A549 (cell line): ENCODE data around the gene TNFSF8. TPM values are rescaled to one million over a fixed set of nuclear protein-coding genes. Genes with fewer than 3 reads are reported as not detected.

Source experiments
- ATAC-seq, 2 experiments: fragments of 200-7000 bp in 1 of 2; fragments of >200 bp in 1 of 2; cut with Nextera tagmentation in 1 of 2; cut with Tn5 transposase in 1 of 2; 3 replicates each; pipeline versions ENCODE4 v1.8.0 to v1.9.1; 2018 to 2020; ENCODE audit warnings: mild to moderate bottlenecking in 1 of 2, moderate library complexity in 1 of 2
- CTCF ChIA-PET: fragments of 300-600 bp; sonication (Branson Sonifier 250); formaldehyde crosslinking; extraction: SDS; loops from one replicate; lab custom pipeline; 2021; ENCODE audit warnings: antibody characterized with exemption, inconsistent platforms; lab: Yijun Ruan, JAX
- POLR2A ChIA-PET: fragments of 350-600 bp; formaldehyde crosslinking; extraction: SDS; loops from one replicate; lab custom pipeline; 2021; ENCODE audit warnings: antibody characterized with exemption, inconsistent platforms; lab: Yijun Ruan, JAX
- DNase-seq, 2 experiments: peaks; one replicate each; pipeline versions ENCODE4 v3.0.0 to v3.0.0-alpha.2; 2011 to 2016; ENCODE audit warnings: low read depth in 1 of 2, low spot score in 1 of 2
- FAIRE-seq: peaks from 2 replicates; lab custom pipeline; 2011; peaks lifted over from hg19 to GRCh38; lab: Jason Lieb, UNC
- H3K27ac ChIP-seq, 2 experiments: fragments of >200 bp; sonication (Bioruptor Twin); formaldehyde crosslinking; 3 replicates each; pipeline ENCODE4 v1.5.1; 2016 to 2017
- H3K4me1 ChIP-seq: fragments of >200 bp; sonication (Bioruptor Twin); formaldehyde crosslinking; 3 replicates; pipeline ENCODE4 v1.6.1; 2016
- H3K4me2 ChIP-seq: fragments of >200 bp; sonication (Bioruptor Twin); formaldehyde crosslinking; 3 replicates; pipeline ENCODE4 v1.6.1; 2016
- H3K4me3 ChIP-seq: fragments of >200 bp; sonication (Bioruptor Twin); formaldehyde crosslinking; 3 replicates; pipeline ENCODE4 v1.5.1; 2016
- H3K9me3 ChIP-seq: fragments of >200 bp; sonication (Bioruptor Twin); formaldehyde crosslinking; 3 replicates; pipeline ENCODE4 v1.6.1; 2016
- ATOH8 ChIP-seq: fragments of 250-450 bp; sonication (Bioruptor Pico); IDR thresholded peaks from 2 replicates; pipeline ENCODE4 v1.5.0; 2020; ENCODE audit warnings: low read depth, mild to moderate bottlenecking, moderate library complexity
- BHLHE40 ChIP-seq: IDR thresholded peaks from 2 replicates; pipeline ENCODE4 v1.6.1; 2012; ENCODE audit warnings: low read depth, low read length, inconsistent platforms
- CEBPB ChIP-seq, 2 experiments: fragments of >200 bp in 1 of 2; sonication (Bioruptor Twin) in 1 of 2; formaldehyde crosslinking in 1 of 2; IDR thresholded peaks; 2 replicates each; pipeline ENCODE4 v1.6.1; 2012 to 2016
- CTCF ChIP-seq: fragments of >200 bp; sonication (Bioruptor Twin); formaldehyde crosslinking; IDR thresholded peaks from 3 replicates; pipeline ENCODE4 v1.5.1; 2016
- EHF ChIP-seq: fragments of 250-450 bp; sonication (Bioruptor Pico); IDR thresholded peaks from 2 replicates; pipeline ENCODE4 v1.5.0; 2020; ENCODE audit warnings: mild to moderate bottlenecking
- EHMT2 ChIP-seq: fragments of 200-600 bp; sonication (generic); IDR thresholded peaks from 2 replicates; pipeline ENCODE4 v1.6.1; 2016; ENCODE audit warnings: antibody characterized with exemption, low read depth, mild to moderate bottlenecking, moderate library complexity
- EP300 ChIP-seq, 2 experiments: fragments of >200 bp; sonication (Bioruptor Twin); formaldehyde crosslinking; IDR thresholded peaks; 2 replicates in 1 of 2; 3 replicates in 1 of 2; pipeline ENCODE4 v1.6.1; 2016 to 2017
- HMGXB4 ChIP-seq: fragments of 250-450 bp; sonication (Bioruptor Pico); IDR thresholded peaks from 2 replicates; pipeline ENCODE4 v1.5.0; 2021; ENCODE audit warnings: mild to moderate bottlenecking, moderate library complexity, borderline replicate concordance
- HOXB13 ChIP-seq: fragments of 250-450 bp; sonication (Bioruptor Pico); IDR thresholded peaks from 2 replicates; pipeline ENCODE4 v1.5.0; 2020; ENCODE audit warnings: low read depth, mild to moderate bottlenecking, moderate library complexity
- HOXB5 ChIP-seq: fragments of 250-450 bp; sonication (Bioruptor Pico); IDR thresholded peaks from 2 replicates; pipeline ENCODE4 v1.5.0; 2020; ENCODE audit warnings: mild to moderate bottlenecking, moderate library complexity
- JUN ChIP-seq, 2 experiments: fragments of >200 bp; sonication (Bioruptor Twin); formaldehyde crosslinking; IDR thresholded peaks; 2 replicates in 1 of 2; 3 replicates in 1 of 2; pipeline ENCODE4 v1.6.1; 2016 to 2017
- JUNB ChIP-seq: fragments of >200 bp; sonication (Bioruptor Twin); formaldehyde crosslinking; IDR thresholded peaks from 2 replicates; pipeline ENCODE4 v1.6.1; 2016
- KDM5A ChIP-seq: fragments of 200-600 bp; sonication (generic); IDR thresholded peaks from 2 replicates; pipeline ENCODE4 v1.6.1; 2016; ENCODE audit warnings: antibody characterized with exemption, mild to moderate bottlenecking
- MAFK ChIP-seq: fragments of 450-650 bp; IDR thresholded peaks from 2 replicates; pipeline ENCODE4 v1.6.1; 2014; ENCODE audit not compliant: partially characterized antibody
- MAZ ChIP-seq: fragments of 150-350 bp; IDR thresholded peaks from 2 replicates; pipeline ENCODE4 v1.6.1; 2014; ENCODE audit warnings: antibody characterized with exemption, low read depth, low read length, borderline replicate concordance
- POLR2AphosphoS2 ChIP-seq: conservative IDR thresholded peaks from 2 replicates; pipeline ENCODE4 v1.6.1; 2012; ENCODE audit warnings: low read length, improper control_type of control experiment, inconsistent platforms
- RARB ChIP-seq: fragments of 250-450 bp; sonication (Bioruptor Pico); IDR thresholded peaks from 2 replicates; pipeline ENCODE4 v1.8.0; 2021; ENCODE audit warnings: mild to moderate bottlenecking, moderate library complexity
- RFX5 ChIP-seq: fragments of 450-650 bp; IDR thresholded peaks from 2 replicates; pipeline ENCODE4 v1.7.1; 2014; ENCODE audit warnings: antibody characterized with exemption, mild to moderate bottlenecking, moderate library complexity
- RNF2 ChIP-seq: fragments of 200-600 bp; sonication (generic); IDR thresholded peaks from 2 replicates; pipeline ENCODE4 v1.6.1; 2016; ENCODE audit warnings: low read depth, mild to moderate bottlenecking, antibody characterized with exemption, moderate library complexity, borderline replicate concordance
- SMC3 ChIP-seq: fragments of >200 bp; sonication (Bioruptor Twin); formaldehyde crosslinking; IDR thresholded peaks from 3 replicates; pipeline ENCODE4 v1.6.1; 2018; ENCODE audit warnings: inconsistent platforms
- SREBF2 ChIP-seq: fragments of 450-650 bp; IDR thresholded peaks from 2 replicates; pipeline ENCODE4 v1.6.1; 2014; ENCODE audit warnings: mild to moderate bottlenecking, moderate library complexity
- TFCP2L1 ChIP-seq: fragments of 250-450 bp; sonication (Bioruptor Pico); IDR thresholded peaks from 2 replicates; pipeline ENCODE4 v1.5.0; 2021; ENCODE audit warnings: mild to moderate bottlenecking
- TP53 ChIP-seq: fragments of 250-450 bp; sonication (Bioruptor Pico); IDR thresholded peaks from 2 replicates; pipeline ENCODE4 v1.5.0; 2021; ENCODE audit warnings: mild to moderate bottlenecking, moderate library complexity
- ZC3H11A ChIP-seq: fragments of 450-650 bp; IDR thresholded peaks from 2 replicates; pipeline ENCODE4 v1.6.1; 2014; ENCODE audit warnings: antibody characterized with exemption, mild to moderate bottlenecking
- ZNF302 ChIP-seq: fragments of 250-450 bp; sonication (Bioruptor Pico); IDR thresholded peaks from 2 replicates; pipeline ENCODE4 v1.9.0; 2021; ENCODE audit warnings: inconsistent platforms, mild to moderate bottlenecking, moderate library complexity
- WGBS: methylation state at CpG from one replicate; pipeline ENCODE4 v1.1.6; 2017; ENCODE audit errors: missing lambda C conversion rate; 5-methylcytosine and 5-hydroxymethylcytosine counted together
- polyA plus RNA-seq, 4 experiments: library from polyadenylated mRNA; depleted of rRNA in 3 of 4; stranded (reverse); fragments of >200 nt; fragmentation: RNase III in 1 of 4; extraction: RNeasy Plus Mini Kit Qiagen cat#74134 plus additional on column Dnase treatment in 1 of 4; gene quantifications; 2 replicates in 3 of 4; 3 replicates in 1 of 4; pipeline ENCODE4 v1.2.3, GENCODE V29; 2011 to 2017
- TF ChIP-seq, protein P1 (sequence below): fragments of 450-650 bp; IDR thresholded peaks from 2 replicates; pipeline ENCODE4 v1.6.1; 2014; ENCODE audit warnings: antibody characterized with exemption
- TF ChIP-seq, protein P2 (sequence below): IDR thresholded peaks from 2 replicates; pipeline ENCODE4 v1.6.1; 2012

The TNFSF8 gene
- polyA plus RNA-seq, 2 of the 4 experiments (the other 2 are of a cell fraction), result not detected

DNA sequence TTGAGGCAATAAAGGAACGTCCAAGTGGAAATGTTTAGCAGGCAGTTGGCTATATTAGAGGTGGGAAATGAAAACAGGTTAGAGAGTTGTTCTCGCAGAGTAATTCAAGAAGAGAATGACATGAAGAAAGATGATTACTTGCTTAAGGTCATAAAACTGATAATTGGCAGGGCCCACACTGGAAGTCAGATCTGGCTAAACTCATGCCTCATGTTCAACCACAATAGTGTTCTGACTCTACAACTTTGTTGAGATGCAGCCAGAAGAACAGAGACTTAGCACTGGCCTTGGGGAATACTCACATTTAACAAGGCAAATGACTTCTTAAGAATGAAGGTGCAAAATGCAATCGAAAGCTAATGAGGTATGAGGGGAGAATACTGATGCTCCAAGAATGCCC, 27.2 kb upstream of the TNFSF8 start:
- TF ChIP-seq HMGXB4 (CRISPR knock-in tag) (no peak), ATOH8 (CRISPR knock-in tag) (no peak), RNF2 (no peak), SMC3 (no peak), CEBPB (IDR thresholded peaks at IDR 0.05) (no peak), MAZ (no peak), EHF (CRISPR knock-in tag) (no peak), EP300 (IDR thresholded peaks at IDR 0.05) (no peak)
- TF ChIP-seq, protein P1, sequence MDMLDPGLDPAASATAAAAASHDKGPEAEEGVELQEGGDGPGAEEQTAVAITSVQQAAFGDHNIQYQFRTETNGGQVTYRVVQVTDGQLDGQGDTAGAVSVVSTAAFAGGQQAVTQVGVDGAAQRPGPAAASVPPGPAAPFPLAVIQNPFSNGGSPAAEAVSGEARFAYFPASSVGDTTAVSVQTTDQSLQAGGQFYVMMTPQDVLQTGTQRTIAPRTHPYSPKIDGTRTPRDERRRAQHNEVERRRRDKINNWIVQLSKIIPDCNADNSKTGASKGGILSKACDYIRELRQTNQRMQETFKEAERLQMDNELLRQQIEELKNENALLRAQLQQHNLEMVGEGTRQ, result no peak
- TF ChIP-seq, protein P2, sequence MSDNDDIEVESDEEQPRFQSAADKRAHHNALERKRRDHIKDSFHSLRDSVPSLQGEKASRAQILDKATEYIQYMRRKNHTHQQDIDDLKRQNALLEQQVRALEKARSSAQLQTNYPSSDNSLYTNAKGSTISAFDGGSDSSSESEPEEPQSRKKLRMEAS, result no peak
- TF ChIP-seq, all 56 proteins: peak for 0
- 45% methylated on average over 3 of the region's 3 CpGs for WGBS
- H3K27ac ChIP-seq, result no peak overlapping the region
- DNase-seq, result no peak
- H3K4me1 ChIP-seq, result peaks cover 13% of the 10 kb centered on the region
- no peak overlapping the region for H3K4me3 ChIP-seq
- H3K4me2 ChIP-seq, result no peak overlapping the region
- POLR2A ChIA-PET, result no interaction called here
- CTCF ChIA-PET, result interaction anchor here (1.1 kb wide), 1 partner anchor 47 kb away, joined by 4 read pairs; no protein-coding TSS in a partner anchor
- FAIRE-seq, result no peak
- H3K9me3 ChIP-seq, result peaks cover 23% of the 10 kb centered on the region
- no peak for ATAC-seq

- no peak for FAIRE-seq
- TF ChIP-seq TP53, result no peak
- no peak for TF ChIP-seq RNF2
- no peak for TF ChIP-seq KDM5A
- no peak for TF ChIP-seq POLR2AphosphoS2
- no peak for TF ChIP-seq RFX5
- no peak for TF ChIP-seq SREBF2
- TF ChIP-seq HOXB13 (CRISPR knock-in tag), result no peak
- TF ChIP-seq JUNB, result no peak
- TF ChIP-seq BHLHE40, result no peak
- TF ChIP-seq HOXB5, result no peak
- TF ChIP-seq TFCP2L1, result no peak
- TF ChIP-seq CTCF, result no peak
- no peak for TF ChIP-seq EHMT2
- TF ChIP-seq RARB (CRISPR knock-in tag), result no peak
- no peak for TF ChIP-seq ZNF302 (CRISPR knock-in tag)
- no peak for TF ChIP-seq ZC3H11A
- no peak for TF ChIP-seq MAFK
- TF ChIP-seq JUN (IDR thresholded peaks at IDR 0.05), result no peak
- ATAC-seq, result no peak
- WGBS, result 53% methylated on average over 5 of the region's 5 CpGs
- peaks cover 17% of the 10 kb centered on the region for H3K9me3 ChIP-seq
- peaks cover 13% of the 10 kb centered on the region for H3K4me1 ChIP-seq
- H3K4me3 ChIP-seq, result no peak overlapping the region
- no peak overlapping the region for H3K27ac ChIP-seq
- CTCF ChIA-PET, result interaction anchor here (1.4 to 2.2 kb wide), 3 partner anchors 13 to 45 kb away, joined by 3 to 5 read pairs (median 5); no protein-coding TSS in a partner anchor
- DNase-seq, result no peak
- POLR2A ChIA-PET, result no interaction called here
- no peak overlapping the region for H3K4me2 ChIP-seq
Observed at GRCh38 chr9:114954956-114955582, 24.7 kb upstream of the TNFSF8 start.
